GM23338 (cell line): ENCODE data around the gene SCN11A. TPM values are rescaled to one million over a fixed set of nuclear protein-coding genes. Genes with fewer than 3 reads are reported as not detected.

Experiments used
- ATAC-seq: fragments of 200-7000 bp; cut with Tn5 transposase; 3 replicates; pipeline ENCODE4 v1.9.1; 2020
- DNase-seq: peaks from one replicate; pipeline ENCODE4 v3.0.0-alpha.2; 2015; ENCODE audit warnings: low spot score
- H2AFZ ChIP-seq: fragments of 200-600 bp; sonication (generic); 2 replicates; pipeline ENCODE4 v1.8.0; 2016; ENCODE audit warnings: antibody characterized with exemption, mild to moderate bottlenecking, moderate library complexity
- H3F3A ChIP-seq: fragments of 200-600 bp; sonication (generic); replicated peaks from 2 replicates; pipeline ENCODE4 v1.8.0; 2017; ENCODE audit warnings: antibody characterized with exemption, mixed run types, low read depth
- H3K27ac ChIP-seq: fragments of 200-600 bp; sonication (generic); 2 replicates; pipeline ENCODE4 v1.6.1; 2016; ENCODE audit warnings: low read depth
- H3K27me3 ChIP-seq: fragments of 200-600 bp; sonication (generic); 2 replicates; pipeline ENCODE4 v1.8.0; 2016; ENCODE audit warnings: mild to moderate bottlenecking, mixed run types, moderate library complexity; ENCODE audit not compliant: insufficient read depth
- H3K36me3 ChIP-seq: fragments of 200-600 bp; sonication (generic); 2 replicates; pipeline ENCODE4 v1.8.0; 2016; ENCODE audit warnings: mild to moderate bottlenecking; ENCODE audit not compliant: insufficient read depth
- H3K4me1 ChIP-seq: fragments of 200-600 bp; sonication (generic); 2 replicates; pipeline ENCODE4 v1.8.0; 2016; ENCODE audit warnings: mild to moderate bottlenecking, moderate library complexity; ENCODE audit not compliant: insufficient read depth
- H3K4me2 ChIP-seq: fragments of 200-600 bp; sonication (generic); 2 replicates; pipeline ENCODE4 v1.7.1; 2017; ENCODE audit warnings: mixed run types
- H3K4me3 ChIP-seq: fragments of 200-600 bp; sonication (generic); 2 replicates; pipeline ENCODE4 v1.6.1; 2016; ENCODE audit warnings: mixed run types
- H3K79me2 ChIP-seq: fragments of 200-600 bp; sonication (generic); replicated peaks from 2 replicates; pipeline ENCODE4 v1.8.0; 2017; ENCODE audit warnings: mild to moderate bottlenecking; ENCODE audit not compliant: insufficient read depth
- H3K9me2 ChIP-seq: fragments of 200-600 bp; sonication (generic); 2 replicates; pipeline ENCODE4 v1.8.0; 2017; ENCODE audit not compliant: insufficient read depth
- H4K20me1 ChIP-seq: fragments of 200-600 bp; sonication (generic); replicated peaks from 2 replicates; pipeline ENCODE4 v1.8.0; 2017; ENCODE audit warnings: mild to moderate bottlenecking; ENCODE audit not compliant: insufficient read depth
- H3K27ac Mint-ChIP-seq: 2 replicates; pipeline ENCODE4 v1.8.0; 2020; ENCODE audit warnings: inconsistent platforms, mild to moderate bottlenecking, moderate library complexity, mixed read lengths
- H3K27me3 Mint-ChIP-seq: 3 replicates; pipeline ENCODE4 v1.8.0; 2022; ENCODE audit warnings: low read depth, mild to moderate bottlenecking, moderate library complexity, mixed read lengths, inconsistent platforms; ENCODE audit not compliant: insufficient read depth, poor library complexity
- H3K36me3 Mint-ChIP-seq: 3 replicates; pipeline ENCODE4 v1.8.0; 2021; ENCODE audit warnings: low read depth, mild to moderate bottlenecking, inconsistent platforms, moderate library complexity, mixed read lengths
- H3K4me1 Mint-ChIP-seq: 3 replicates; pipeline ENCODE4 v1.8.0; 2020; ENCODE audit warnings: mild to moderate bottlenecking, inconsistent platforms, mixed read lengths
- H3K4me3 Mint-ChIP-seq: 3 replicates; pipeline ENCODE4 v1.8.0; 2021; ENCODE audit warnings: moderate library complexity, mild to moderate bottlenecking, inconsistent platforms, mixed read lengths
- H3K9me3 Mint-ChIP-seq: 3 replicates; pipeline ENCODE4 v1.8.0; 2020; ENCODE audit warnings: moderate library complexity, mild to moderate bottlenecking, inconsistent platforms, mixed read lengths
- EZH2 ChIP-seq: fragments of 200-600 bp; sonication (generic); IDR thresholded peaks from one replicate; pipeline ENCODE4 v1.8.0; 2017; ENCODE audit warnings: antibody characterized with exemption, mild to moderate bottlenecking, low read depth; ENCODE audit not compliant: unreplicated experiment
- EZH2phosphoT487 ChIP-seq: fragments of 200-600 bp; sonication (generic); IDR thresholded peaks from one replicate; pipeline ENCODE4 v1.8.1; 2018; ENCODE audit warnings: antibody characterized with exemption; ENCODE audit not compliant: unreplicated experiment
- JUNB ChIP-seq: IDR thresholded peaks from one replicate; pipeline ENCODE4 v1.6.1; 2016; ENCODE audit warnings: antibody characterized with exemption; ENCODE audit not compliant: unreplicated experiment
- NANOG ChIP-seq: IDR thresholded peaks from 2 replicates; pipeline ENCODE4 v1.6.1; 2016; ENCODE audit warnings: antibody characterized with exemption, borderline replicate concordance
- POLR2AphosphoS5 ChIP-seq: IDR thresholded peaks from 2 replicates; pipeline ENCODE4 v1.6.1; 2016; ENCODE audit warnings: antibody characterized with exemption, low read depth
- STAT1 ChIP-seq: IDR thresholded peaks from one replicate; pipeline ENCODE4 v1.6.1; 2016; ENCODE audit warnings: antibody characterized with exemption; ENCODE audit not compliant: unreplicated experiment
- ZNF114 ChIP-seq: fragments of 250-450 bp; sonication (Bioruptor Pico); IDR thresholded peaks from 2 replicates; pipeline ENCODE4 v1.5.0; 2020; ENCODE audit warnings: mild to moderate bottlenecking, moderate library complexity
- ZNF331 ChIP-seq: fragments of 250-450 bp; sonication (Bioruptor Pico); IDR thresholded peaks from 2 replicates; pipeline ENCODE4 v1.5.0; 2020; ENCODE audit warnings: low read depth, mild to moderate bottlenecking, moderate library complexity
- polyA plus RNA-seq: library from polyadenylated mRNA; unstranded; fragments of >200 nt; fragmentation: Nextera tagmentation; extraction: Ambion mirVana; gene quantifications from 2 replicates; pipeline ENCODE4 v1.2.1, GENCODE V29; 2016
- total RNA-seq: library from RNA; depleted of rRNA; stranded (reverse); fragments of >200 nt; shearing (Covaris generic); gene quantifications from 2 replicates; pipeline ENCODE4 v1.2.3, GENCODE V29; 2014
- TF ChIP-seq, protein P1 (sequence below), 2 experiments: fragments of 200-600 bp in 1 of 2; sonication (generic) in 1 of 2; conservative IDR thresholded peaks; 2 replicates each; pipeline versions ENCODE4 v1.5.1 to v1.6.1; 2016 to 2017; ENCODE audit warnings: antibody characterized with exemption in 2 of 2, low read depth in 2 of 2, mild to moderate bottlenecking in 2 of 2, moderate library complexity in 1 of 2
- TF ChIP-seq, protein P2 (sequence below): fragments of 250-450 bp; sonication (Bioruptor Pico); IDR thresholded peaks from 2 replicates; pipeline ENCODE4 v1.5.0; 2020; ENCODE audit warnings: mild to moderate bottlenecking, moderate library complexity
- TF ChIP-seq, protein P3 (sequence below): IDR thresholded peaks from one replicate; pipeline ENCODE4 v1.6.1; 2018; ENCODE audit warnings: antibody characterized with exemption; ENCODE audit not compliant: unreplicated experiment
- TF ChIP-seq, protein P4 (sequence below): IDR thresholded peaks from 2 replicates; pipeline ENCODE4 v1.6.1; 2016; ENCODE audit warnings: antibody characterized with exemption

Gene SCN11A
- total and polyA plus RNA-seq, 2 experiments from 2014 or later, result 0.05 to 0.14 TPM

DNA sequence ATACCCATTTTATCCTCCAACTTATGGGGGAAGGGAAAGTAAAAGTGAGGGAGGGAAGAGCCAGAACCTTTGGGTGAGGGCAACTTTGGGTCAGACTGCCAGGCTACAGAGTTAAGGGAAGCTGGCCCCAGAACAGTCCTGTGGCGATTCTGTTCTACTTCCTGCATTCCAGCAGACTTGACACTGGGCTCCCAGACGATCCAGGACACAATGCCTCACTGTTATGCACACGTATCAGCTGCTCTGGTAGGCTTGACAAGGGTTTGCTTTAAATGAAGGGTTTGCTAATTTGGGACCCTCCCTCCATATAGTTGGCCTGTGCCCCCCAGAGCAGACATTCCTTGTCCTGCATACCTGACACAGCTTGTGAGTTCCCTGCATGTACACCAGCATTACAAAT is 45.0 kb upstream of the SCN11A start:
- DNase-seq (peak; percentile 11), ATAC-seq (no peak)
- Histone ChIP-seq H3F3A (no peaks in the 10 kb centered on the region), H3K4me3 (no peak overlapping the region), H3K79me2 (no peaks in the 10 kb centered on the region), H3K36me3 (peaks cover 20% of the 10 kb centered on the region), H3K4me2 (no peak overlapping the region), H4K20me1 (peaks cover 4% of the 10 kb centered on the region; the same call in 1 of the 2 replicates), H3K9me2 (no peaks in the 10 kb centered on the region), H3K27me3 (no peaks in the 10 kb centered on the region), H3K27ac (no peak overlapping the region), H2AFZ (no peak overlapping the region), H3K4me1 (no peaks in the 10 kb centered on the region)
- peaks cover 40% of the 10 kb centered on the region for H3K36me3 Mint-ChIP-seq
- no peaks in the 10 kb centered on the region; the same call in 2 of the 3 replicates for H3K4me1 Mint-ChIP-seq
- peaks cover 4% of the 10 kb centered on the region for H3K27me3 Mint-ChIP-seq
- TF ChIP-seq ZNF331, result no peak
- no peak for TF ChIP-seq NANOG
- TF ChIP-seq POLR2AphosphoS5, result no peak
- TF ChIP-seq, protein P1, sequence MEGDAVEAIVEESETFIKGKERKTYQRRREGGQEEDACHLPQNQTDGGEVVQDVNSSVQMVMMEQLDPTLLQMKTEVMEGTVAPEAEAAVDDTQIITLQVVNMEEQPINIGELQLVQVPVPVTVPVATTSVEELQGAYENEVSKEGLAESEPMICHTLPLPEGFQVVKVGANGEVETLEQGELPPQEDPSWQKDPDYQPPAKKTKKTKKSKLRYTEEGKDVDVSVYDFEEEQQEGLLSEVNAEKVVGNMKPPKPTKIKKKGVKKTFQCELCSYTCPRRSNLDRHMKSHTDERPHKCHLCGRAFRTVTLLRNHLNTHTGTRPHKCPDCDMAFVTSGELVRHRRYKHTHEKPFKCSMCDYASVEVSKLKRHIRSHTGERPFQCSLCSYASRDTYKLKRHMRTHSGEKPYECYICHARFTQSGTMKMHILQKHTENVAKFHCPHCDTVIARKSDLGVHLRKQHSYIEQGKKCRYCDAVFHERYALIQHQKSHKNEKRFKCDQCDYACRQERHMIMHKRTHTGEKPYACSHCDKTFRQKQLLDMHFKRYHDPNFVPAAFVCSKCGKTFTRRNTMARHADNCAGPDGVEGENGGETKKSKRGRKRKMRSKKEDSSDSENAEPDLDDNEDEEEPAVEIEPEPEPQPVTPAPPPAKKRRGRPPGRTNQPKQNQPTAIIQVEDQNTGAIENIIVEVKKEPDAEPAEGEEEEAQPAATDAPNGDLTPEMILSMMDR (conservative IDR thresholded peaks at IDR 0.05; ENCODE audit: low read depth in 2 of 2), result no peak
- TF ChIP-seq, protein P2, sequence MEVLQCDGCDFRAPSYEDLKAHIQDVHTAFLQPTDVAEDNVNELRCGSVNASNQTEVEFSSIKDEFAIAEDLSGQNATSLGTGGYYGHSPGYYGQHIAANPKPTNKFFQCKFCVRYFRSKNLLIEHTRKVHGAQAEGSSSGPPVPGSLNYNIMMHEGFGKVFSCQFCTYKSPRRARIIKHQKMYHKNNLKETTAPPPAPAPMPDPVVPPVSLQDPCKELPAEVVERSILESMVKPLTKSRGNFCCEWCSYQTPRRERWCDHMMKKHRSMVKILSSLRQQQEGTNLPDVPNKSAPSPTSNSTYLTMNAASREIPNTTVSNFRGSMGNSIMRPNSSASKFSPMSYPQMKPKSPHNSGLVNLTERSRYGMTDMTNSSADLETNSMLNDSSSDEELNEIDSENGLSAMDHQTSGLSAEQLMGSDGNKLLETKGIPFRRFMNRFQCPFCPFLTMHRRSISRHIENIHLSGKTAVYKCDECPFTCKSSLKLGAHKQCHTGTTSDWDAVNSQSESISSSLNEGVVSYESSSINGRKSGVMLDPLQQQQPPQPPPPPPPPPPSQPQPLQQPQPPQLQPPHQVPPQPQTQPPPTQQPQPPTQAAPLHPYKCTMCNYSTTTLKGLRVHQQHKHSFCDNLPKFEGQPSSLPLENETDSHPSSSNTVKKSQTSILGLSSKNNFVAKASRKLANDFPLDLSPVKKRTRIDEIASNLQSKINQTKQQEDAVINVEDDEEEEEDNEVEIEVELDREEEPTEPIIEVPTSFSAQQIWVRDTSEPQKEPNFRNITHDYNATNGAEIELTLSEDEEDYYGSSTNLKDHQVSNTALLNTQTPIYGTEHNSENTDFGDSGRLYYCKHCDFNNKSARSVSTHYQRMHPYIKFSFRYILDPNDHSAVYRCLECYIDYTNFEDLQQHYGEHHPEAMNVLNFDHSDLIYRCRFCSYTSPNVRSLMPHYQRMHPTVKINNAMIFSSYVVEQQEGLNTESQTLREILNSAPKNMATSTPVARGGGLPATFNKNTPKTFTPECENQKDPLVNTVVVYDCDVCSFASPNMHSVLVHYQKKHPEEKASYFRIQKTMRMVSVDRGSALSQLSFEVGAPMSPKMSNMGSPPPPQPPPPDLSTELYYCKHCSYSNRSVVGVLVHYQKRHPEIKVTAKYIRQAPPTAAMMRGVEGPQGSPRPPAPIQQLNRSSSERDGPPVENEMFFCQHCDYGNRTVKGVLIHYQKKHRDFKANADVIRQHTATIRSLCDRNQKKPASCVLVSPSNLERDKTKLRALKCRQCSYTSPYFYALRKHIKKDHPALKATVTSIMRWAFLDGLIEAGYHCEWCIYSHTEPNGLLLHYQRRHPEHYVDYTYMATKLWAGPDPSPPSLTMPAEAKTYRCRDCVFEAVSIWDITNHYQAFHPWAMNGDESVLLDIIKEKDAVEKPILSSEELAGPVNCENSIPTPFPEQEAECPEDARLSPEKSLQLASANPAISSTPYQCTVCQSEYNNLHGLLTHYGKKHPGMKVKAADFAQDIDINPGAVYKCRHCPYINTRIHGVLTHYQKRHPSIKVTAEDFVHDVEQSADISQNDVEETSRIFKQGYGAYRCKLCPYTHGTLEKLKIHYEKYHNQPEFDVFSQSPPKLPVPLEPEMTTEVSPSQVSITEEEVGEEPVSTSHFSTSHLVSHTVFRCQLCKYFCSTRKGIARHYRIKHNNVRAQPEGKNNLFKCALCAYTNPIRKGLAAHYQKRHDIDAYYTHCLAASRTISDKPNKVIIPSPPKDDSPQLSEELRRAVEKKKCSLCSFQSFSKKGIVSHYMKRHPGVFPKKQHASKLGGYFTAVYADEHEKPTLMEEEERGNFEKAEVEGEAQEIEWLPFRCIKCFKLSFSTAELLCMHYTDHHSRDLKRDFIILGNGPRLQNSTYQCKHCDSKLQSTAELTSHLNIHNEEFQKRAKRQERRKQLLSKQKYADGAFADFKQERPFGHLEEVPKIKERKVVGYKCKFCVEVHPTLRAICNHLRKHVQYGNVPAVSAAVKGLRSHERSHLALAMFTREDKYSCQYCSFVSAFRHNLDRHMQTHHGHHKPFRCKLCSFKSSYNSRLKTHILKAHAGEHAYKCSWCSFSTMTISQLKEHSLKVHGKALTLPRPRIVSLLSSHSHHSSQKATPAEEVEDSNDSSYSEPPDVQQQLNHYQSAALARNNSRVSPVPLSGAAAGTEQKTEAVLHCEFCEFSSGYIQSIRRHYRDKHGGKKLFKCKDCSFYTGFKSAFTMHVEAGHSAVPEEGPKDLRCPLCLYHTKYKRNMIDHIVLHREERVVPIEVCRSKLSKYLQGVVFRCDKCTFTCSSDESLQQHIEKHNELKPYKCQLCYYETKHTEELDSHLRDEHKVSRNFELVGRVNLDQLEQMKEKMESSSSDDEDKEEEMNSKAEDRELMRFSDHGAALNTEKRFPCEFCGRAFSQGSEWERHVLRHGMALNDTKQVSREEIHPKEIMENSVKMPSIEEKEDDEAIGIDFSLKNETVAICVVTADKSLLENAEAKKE, result no peak
- TF ChIP-seq ZNF114 (CRISPR knock-in tag), result no peak
- no peak for TF ChIP-seq EZH2phosphoT487
- no peak for TF ChIP-seq STAT1
- TF ChIP-seq, protein P3, sequence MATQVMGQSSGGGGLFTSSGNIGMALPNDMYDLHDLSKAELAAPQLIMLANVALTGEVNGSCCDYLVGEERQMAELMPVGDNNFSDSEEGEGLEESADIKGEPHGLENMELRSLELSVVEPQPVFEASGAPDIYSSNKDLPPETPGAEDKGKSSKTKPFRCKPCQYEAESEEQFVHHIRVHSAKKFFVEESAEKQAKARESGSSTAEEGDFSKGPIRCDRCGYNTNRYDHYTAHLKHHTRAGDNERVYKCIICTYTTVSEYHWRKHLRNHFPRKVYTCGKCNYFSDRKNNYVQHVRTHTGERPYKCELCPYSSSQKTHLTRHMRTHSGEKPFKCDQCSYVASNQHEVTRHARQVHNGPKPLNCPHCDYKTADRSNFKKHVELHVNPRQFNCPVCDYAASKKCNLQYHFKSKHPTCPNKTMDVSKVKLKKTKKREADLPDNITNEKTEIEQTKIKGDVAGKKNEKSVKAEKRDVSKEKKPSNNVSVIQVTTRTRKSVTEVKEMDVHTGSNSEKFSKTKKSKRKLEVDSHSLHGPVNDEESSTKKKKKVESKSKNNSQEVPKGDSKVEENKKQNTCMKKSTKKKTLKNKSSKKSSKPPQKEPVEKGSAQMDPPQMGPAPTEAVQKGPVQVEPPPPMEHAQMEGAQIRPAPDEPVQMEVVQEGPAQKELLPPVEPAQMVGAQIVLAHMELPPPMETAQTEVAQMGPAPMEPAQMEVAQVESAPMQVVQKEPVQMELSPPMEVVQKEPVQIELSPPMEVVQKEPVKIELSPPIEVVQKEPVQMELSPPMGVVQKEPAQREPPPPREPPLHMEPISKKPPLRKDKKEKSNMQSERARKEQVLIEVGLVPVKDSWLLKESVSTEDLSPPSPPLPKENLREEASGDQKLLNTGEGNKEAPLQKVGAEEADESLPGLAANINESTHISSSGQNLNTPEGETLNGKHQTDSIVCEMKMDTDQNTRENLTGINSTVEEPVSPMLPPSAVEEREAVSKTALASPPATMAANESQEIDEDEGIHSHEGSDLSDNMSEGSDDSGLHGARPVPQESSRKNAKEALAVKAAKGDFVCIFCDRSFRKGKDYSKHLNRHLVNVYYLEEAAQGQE, result no peak
- TF ChIP-seq, protein P4, sequence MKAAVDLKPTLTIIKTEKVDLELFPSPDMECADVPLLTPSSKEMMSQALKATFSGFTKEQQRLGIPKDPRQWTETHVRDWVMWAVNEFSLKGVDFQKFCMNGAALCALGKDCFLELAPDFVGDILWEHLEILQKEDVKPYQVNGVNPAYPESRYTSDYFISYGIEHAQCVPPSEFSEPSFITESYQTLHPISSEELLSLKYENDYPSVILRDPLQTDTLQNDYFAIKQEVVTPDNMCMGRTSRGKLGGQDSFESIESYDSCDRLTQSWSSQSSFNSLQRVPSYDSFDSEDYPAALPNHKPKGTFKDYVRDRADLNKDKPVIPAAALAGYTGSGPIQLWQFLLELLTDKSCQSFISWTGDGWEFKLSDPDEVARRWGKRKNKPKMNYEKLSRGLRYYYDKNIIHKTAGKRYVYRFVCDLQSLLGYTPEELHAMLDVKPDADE, result no peak
- TF ChIP-seq JUNB, result no peak
- TF ChIP-seq EZH2, result no peak
- H3K4me3 Mint-ChIP-seq, result no peak overlapping the region
- no peaks in the 10 kb centered on the region for H3K9me3 Mint-ChIP-seq
- H3K27ac Mint-ChIP-seq, result no peak overlapping the region
